Hair follicle dermal papilla cell (primary cell): ENCODE data around the gene CDYL2. TPM values are rescaled to one million over a fixed set of nuclear protein-coding genes. Genes with fewer than 3 reads are reported as not detected.

Experiments used
- total RNA-seq: library from RNA; depleted of rRNA; stranded (reverse); fragments of >200 nt; gene quantifications from 2 replicates; pipeline ENCODE4 v1.2.3, GENCODE V29; 2012

CDYL2 gene
- total RNA-seq = 7.4 and 13.0 TPM in 2 replicates

GRCh38 chr16:80804526-80805383, at the start of gene CDYL2:
TSS of gene CDYL2 (minus strand) at chr16:80804598. CDS start at chr16:80804173, 425 bp downstream.

Other genes starting within 250 kb of the CDYL2 start
- gene CMC2, start 202.3 kb upstream of the CDYL2 start, total RNA-seq = 19.1 and 22.3 TPM in 2 replicates
- 11.1 and 11.8 TPM in 2 replicates for gene CENPN, start 202.6 kb upstream of the CDYL2 start, total RNA-seq
- gene ATMIN, start 231.2 kb upstream of the CDYL2 start, total RNA-seq = 47.4 and 58.4 TPM in 2 replicates